HuH-7.5 (cell line): ENCODE data around the gene MIA.
"Not testable (repeated sequence)": the region's sequence is repeated elsewhere in the genome, so short reads cannot be mapped to it uniquely, and the experiment has no call there.

Source experiments
- DNase-seq: peaks from one replicate; pipeline ENCODE4 v3.0.0; 2011; ENCODE audit warnings: low spot score

Gene MIA

DNA sequence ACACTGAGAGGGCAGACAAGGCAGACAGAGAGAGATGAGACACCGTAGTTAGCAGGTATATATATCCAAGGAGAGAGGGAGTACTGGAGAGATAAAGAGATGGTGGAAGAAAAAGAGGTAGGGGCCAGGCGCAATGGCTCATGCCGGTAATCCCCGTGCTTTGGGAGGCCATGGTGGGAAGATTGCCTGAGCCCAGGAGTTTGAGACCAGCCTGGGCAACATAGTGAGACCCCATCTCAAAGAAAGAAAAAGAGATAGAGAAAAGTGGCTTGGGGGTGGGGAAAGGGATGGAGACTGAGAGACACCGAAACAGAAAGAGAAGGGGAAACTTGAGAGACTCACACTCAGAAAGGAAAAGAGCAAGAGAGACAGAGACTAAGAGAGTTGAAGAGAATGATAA is 5.3 kb downstream of the MIA start:
- no peak for DNase-seq

- no peak for DNase-seq
Observed at GRCh38 chr19:40781140-40781539, 5.8 kb downstream of the MIA start.

DNA sequence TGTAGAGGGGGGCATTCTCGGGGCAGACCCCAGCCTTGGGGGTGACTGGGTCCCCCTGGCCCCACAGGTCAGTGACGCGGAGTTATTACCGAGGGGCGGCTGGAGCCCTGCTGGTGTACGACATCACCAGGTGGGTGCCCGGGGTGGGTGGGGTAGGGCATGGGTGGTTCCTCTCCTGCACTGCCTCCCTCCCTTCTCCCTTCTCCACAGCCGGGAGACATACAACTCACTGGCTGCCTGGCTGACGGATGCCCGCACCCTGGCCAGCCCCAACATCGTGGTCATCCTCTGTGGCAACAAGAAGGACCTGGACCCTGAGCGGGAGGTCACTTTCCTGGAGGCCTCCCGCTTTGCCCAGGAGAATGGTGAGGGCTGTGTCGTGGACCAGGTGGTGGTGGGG is 8.4 kb downstream of the MIA start:
- no peak for DNase-seq

DNA sequence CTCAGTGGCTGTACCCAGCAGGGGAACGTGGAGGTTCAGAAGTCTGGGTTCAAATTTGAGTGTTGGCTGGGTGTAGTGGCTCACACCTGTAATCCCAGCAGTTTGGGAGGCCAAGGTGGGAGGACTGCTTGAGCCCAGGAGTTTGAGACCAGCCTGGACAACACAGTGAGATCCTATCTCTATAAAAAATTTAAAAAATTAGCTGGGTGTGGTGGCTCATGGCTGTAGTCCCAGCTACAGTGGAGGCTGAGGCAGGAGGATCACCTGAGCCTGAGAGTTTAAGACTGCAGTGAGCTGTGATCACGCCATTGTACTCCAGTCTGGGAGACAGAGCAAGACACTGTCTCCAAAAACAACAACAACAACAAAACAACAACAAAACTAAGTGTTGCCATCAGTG is 8.8 kb downstream of the MIA start:
- not testable (repeated sequence) for DNase-seq

GRCh38 chr19:40785526-40785925 is 10.2 kb downstream of the MIA start:
- no peak for DNase-seq

- no peak for DNase-seq
Observed at GRCh38 chr19:40786060-40787037, 11.0 kb downstream of the MIA start.

GRCh38 chr19:40791349-40791748 is 16.0 kb downstream of the MIA start:
- no peak for DNase-seq

DNA sequence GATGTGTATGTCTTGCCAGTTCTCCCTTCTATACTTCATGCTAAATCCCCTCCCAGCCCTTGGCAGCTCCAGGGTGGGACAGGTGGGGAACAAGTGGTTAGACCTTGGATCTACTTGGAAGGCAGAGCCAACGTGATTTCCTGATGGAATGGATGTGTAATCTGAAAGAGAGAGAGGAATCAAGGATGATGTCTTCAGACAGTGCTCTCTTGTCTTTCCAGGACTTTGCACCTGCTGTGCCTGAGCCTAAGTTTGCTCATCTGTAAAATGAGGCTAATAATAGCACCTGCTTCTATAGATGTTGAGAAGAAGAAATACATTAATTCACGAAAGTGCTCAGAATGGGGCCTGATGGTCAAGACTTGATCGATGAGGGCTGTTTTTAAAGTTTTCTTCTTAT is 16.7 kb downstream of the MIA start:
- DNase-seq = no peak

GRCh38 chr19:40797166-40797962 is 22.0 kb downstream of the MIA start:
- DNase-seq = no peak

DNA sequence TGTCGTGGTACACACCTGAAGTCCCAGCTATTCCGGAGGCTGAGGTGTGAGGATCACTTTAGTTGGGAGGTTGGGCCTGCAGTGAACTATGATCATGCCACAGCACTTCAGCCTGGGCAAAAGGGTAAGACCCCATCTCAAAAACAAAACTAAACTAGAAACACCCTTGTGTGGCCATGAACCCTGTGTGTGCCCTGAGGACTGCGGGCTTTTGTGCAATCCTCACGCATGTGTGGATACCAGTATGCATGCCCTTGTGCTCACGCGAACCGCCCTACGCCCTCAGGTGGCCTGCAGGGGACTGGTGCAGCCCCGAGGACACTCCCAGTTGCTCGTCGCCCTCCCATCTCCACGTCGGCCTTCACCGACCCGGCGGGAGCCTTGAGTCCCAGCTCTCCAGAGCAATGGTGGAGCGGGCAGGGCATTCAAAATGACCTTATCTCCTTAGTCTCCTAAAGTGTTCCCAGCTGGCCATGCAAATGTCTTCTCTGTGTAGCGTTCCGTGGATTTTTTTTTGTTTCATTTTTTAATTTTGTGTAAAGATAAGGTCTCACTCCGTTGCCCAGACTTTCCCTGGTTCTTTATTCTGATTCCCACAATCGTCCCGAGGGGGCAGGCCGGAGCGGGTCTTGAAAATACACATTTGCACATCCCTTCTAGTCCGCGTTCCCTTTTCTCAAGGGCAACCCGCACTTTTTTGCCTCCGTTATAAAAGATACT is 22.8 kb downstream of the MIA start:
- peak; percentile 98 for DNase-seq

DNA sequence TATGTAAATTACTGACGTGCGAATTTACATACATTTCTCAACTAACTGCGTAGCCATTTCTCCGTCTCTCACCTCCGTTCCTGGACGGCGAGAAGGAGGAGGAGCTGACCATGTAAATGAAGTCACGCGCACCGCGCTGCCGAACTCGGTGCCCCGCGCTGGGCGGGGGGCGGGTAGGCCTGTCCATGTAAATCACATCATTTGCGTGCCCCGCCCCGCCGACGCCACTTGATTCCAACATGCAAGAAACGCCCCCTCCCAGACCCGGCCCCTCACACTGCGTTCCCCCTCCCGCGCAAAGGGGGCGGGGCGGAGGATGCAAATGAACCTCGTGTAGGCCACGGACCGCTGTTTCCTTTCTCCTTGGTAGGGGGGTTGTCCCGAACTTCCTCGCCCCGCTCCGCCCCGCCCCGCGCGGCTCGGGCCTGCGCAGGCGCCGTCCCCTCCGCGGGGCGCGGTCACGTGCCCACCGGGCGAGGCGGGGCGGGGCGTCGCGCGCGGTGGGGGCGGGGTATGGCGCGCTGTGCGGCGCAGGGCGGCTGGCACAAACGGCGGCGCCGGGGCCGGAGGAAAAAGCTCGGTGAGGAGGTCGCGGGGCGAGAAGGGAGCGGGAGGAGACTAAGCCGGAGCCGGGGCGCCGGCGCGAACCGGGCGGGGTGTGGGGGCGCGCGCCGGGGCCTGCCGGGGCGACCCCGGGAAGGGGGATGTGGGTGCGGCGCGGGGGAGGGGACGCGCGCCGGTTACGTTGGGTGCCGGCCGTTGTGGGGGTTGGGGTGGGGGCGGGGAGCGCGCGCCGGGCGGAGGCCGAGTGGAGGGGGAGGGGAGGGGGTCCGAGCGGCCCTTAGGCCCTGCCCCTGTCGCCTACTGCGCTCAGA is 23.6 kb downstream of the MIA start, which contains the start of gene EGLN2:
TSS of gene EGLN2 (plus strand) at position 509 of the 875 bp plus-strand sequence. CDS start 1,382 bp downstream, outside the sequence.
- DNase-seq = peak; percentile 94

- DNase-seq = no peak
Observed at GRCh38 chr19:40799558-40800338, 24.4 kb downstream of the MIA start.

GRCh38 chr19:40800339-40800996 is 25.1 kb downstream of the MIA start:
- DNase-seq = no peak

DNA sequence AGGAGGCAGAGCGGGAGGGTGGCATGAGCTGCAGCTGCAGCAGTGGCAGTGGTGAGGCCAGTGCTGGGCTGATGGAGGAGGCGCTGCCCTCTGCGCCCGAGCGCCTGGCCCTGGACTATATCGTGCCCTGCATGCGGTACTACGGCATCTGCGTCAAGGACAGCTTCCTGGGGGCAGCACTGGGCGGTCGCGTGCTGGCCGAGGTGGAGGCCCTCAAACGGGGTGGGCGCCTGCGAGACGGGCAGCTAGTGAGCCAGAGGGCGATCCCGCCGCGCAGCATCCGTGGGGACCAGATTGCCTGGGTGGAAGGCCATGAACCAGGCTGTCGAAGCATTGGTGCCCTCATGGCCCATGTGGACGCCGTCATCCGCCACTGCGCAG is 25.7 kb downstream of the MIA start:
- DNase-seq = no peak

DNA sequence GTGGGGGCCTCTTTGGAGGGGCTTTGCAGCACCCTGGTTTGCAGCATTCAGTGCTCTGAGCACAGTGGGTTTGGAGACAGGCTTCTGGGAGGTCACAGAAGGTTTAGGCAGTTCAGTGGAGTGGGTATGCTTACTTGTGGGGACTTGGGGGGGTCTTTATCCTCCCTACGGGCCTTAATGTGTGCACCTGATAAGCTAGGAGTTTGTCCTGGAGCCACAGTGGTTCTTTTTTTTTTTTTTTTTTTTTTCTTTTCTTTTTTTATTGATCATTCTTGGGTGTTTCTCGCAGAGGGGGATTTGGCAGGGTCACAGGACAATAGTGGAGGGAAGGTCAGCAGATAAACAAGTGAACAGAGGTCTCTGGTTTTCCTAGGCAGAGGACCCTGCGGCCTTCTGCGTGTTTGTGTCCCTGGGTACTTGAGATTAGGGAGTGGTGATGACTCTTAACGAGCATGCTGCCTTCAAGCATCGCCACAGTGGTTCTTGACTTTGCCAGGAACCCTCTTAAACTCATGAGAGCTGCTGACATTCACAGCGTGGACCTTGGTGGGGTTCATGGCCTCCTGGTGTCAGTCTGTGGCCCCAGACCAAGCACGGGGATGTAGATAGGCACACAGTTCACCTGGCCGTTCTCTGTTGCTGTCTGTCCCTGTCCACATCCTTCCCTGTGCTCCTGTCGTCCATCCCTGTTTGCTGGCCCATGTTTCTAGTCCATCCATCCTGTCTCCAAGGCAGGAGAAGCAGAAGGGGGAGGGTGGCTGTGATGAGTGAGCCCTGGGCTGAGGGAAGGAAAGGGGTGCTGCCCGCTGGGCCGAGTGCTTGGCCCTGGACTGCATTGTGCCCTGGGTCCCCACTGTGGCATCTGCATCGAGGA is 26.3 kb downstream of the MIA start:
- no peak for DNase-seq

DNA sequence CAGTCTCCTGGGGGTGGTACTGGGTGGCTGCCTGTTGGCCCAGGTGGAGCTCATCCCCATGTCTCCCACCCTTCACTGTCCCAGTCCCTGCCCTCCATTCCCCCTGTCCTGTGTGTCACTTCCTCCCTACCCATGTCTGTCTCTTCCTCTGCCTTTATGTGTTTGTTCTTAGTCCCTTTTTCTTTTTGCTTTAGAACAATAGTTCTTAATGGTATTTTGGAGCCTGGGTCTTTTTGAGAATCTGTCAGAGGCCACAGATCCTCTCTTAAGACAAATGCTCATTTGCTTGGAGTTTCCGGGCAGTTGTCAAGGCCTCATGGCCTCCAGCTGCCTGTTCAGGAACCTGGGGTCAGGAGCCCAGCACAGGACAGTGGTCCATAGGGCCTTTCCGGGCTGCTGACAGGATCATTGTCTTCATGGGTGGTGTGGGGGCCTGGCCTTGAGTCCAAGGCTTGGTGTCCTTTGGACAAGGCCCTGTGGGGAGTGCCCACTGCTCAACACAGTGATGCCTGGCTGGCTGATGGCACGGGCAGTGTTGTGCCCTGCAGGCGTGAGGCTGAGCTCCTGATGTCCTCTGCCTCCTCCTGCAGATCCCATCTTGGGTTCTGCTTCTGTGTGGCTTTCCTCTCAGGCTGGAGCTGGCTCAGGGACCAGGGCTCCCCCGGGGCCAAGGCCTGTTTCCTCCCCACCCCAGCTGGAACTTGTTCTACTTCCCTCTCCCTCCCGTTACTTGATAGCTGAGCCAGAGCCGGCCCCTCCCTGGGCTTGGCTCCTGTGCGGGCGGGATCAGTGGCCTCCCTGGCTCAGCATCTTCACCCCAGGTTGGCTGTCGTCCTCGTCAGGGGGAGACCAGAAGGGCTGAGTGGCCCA is 27.2 kb downstream of the MIA start:
- DNase-seq = no peak

DNA sequence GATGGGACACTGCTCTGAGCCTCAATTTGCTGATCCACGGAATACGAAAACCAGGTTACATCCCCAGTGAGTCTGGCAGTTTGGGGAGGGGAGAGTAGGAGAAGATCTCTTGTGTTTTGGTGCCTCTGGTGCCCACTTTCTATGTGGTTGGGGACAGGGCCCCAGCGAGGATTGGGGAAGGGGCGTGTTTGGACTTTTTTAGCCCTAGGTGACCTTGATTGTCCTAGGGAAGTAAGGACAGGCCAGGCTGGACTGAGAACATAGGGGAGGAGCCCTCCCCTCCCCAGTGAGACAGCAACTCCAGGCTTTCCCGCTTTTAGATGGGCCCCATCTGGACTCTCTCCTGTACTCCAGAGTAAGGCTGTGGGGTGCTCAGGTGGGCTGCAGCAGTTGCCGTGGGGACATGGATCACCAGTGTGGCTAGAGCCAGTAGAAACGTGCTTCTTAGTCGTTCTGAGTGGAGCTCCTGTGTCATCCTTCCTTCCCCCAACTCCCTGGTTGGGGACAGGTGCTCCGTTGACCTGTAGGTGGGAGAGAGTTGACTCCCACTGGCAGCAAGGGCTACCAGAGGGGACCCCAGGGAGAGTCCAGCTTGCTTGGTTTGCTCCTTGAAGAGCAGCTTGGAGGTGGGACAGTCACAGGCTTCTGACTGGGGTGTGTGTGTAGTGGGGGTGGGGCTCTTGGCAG is 28.0 kb downstream of the MIA start:
- no peak for DNase-seq
